ENCODE results near the gene ERBB4.
A peak's percentile ranks its signal among the peaks of the same experiment; 100 is the strongest.
"Not testable (repeated sequence)": the region's sequence is repeated elsewhere in the genome, so short reads cannot be mapped to it uniquely, and the experiment has no call there.

ERBB4 gene

GRCh38 chr2:212076456-212076855, 462.1 kb downstream of the ERBB4 start:
- no peak for DNase-seq (ENCODE audit: low spot score)

DNA sequence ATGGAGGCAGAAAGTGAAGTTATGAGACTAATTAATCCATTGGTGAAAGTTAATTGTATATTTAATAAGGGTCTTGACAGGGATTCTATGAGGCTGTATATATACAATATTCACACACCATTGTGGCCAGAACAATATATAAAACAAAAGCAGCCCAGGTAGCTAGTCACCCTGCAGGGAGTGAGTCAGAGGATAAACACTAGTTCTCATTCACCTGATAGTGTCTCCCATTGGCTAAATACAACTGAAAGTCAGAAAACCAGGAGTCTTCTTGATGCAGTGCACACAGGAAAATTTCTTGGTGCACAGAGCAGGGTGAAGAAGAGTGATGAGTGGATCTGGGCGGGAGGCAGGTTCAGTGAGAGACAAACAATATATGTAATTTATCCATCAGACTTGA, 465.2 kb downstream of the ERBB4 start:
- no peak for DNase-seq (ENCODE audit: low spot score)

DNA sequence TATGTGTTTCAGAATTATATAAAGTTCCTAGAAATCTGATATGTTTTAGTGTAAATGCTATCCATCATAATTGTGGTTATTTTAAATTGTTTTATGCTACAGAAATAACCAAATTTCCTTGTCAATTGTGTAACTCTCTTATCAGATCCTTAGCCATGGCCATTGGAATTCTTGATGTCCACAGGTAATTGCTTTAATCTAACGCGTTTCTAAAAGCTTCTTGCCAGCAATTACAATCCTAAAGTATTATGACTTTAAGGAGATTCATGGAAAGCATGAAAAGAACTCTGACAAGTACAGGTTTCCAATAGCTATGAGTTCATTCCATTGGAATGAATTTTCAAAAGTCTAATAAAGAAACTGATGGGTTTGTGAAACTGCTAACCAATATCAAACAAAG, 472.1 kb downstream of the ERBB4 start:
- no peak for DNase-seq (ENCODE audit: low spot score)

DNA sequence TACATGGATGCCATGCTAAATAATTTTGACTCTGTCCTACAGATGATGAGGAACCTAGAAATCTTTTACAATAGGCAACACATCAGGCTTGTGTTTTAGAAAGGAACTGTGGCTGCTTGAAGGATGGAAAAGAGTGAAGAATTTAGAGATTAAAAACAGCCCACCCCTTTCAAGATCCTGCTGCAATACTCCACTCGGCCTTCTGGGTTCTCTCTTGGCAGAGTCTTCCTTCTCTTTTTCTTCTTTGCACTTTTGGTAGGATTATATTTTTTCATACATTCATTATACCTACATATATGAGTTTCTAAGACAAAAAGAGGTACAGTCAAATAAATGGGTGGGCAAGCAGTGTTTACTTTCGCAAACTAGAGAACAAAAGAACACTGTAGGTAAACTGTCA, 474.3 kb downstream of the ERBB4 start:
- DNase-seq (ENCODE audit: low spot score), result no peak

- no peak for DNase-seq (ENCODE audit: low spot score)
These were observed 486.0 kb downstream of the ERBB4 start for GRCh38 chr2:212052412-212053159.

GRCh38 chr2:212050871-212051270, 487.7 kb downstream of the ERBB4 start:
- no peak for DNase-seq (ENCODE audit: low spot score)

- DNase-seq (ENCODE audit: low spot score), result no peak
These were observed 496.0 kb downstream of the ERBB4 start for GRCh38 chr2:212042562-212042961.

DNA sequence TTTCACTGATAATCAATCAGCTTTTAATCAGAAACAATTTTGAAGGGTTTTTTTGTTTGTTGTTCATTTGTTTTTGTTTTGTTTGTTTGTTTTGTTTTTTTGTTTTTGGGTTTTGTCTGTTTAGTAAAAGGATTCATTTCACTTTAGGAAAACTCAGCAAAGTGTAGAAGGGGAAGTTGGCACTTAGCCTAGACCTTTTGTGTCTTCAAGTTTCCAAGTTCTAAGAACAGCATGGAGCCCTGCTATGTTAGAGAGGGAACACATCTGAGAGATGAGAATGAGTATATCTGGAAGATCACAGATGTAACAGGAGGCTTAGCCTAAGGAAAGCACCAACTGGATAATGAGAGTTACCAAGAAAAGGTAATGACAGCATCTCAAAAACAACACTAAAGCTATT, 501.5 kb downstream of the ERBB4 start:
- no peak for DNase-seq (ENCODE audit: low spot score)

DNA sequence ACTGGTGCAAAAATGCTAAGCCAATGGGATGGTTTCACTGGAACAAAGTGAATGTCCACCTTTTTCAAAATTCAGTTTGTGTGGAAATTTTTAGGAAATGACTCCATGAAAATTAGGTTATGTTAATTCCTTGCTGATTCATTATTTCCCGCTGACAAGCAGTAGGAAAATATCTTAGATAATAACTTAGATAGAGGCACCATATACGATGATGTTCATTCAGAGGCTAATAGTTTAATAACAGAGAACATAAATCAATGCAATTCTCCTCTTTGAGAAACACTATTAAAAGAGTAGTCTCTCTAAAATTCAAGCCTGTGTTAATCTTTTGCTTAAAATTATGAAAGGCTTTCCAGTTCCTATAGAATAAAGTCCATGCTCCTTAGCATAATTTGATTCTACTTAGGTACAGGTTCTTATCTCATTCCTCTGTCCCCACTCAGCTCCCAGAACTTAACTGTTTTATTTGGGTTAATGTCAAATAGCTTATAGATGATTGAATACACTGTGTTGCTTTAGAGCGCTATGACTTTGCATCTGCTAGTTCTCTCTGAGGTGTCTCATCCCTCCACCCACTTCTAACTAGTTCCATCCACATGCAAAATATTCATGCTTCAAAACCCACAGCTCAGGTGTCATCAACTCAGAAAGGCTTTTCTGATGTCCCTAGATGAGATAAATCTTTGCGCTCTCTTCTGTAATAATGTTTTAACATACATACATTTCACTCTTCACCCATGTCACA, 503.6 kb downstream of the ERBB4 start:
- DNase-seq (ENCODE audit: low spot score), result no peak

DNA sequence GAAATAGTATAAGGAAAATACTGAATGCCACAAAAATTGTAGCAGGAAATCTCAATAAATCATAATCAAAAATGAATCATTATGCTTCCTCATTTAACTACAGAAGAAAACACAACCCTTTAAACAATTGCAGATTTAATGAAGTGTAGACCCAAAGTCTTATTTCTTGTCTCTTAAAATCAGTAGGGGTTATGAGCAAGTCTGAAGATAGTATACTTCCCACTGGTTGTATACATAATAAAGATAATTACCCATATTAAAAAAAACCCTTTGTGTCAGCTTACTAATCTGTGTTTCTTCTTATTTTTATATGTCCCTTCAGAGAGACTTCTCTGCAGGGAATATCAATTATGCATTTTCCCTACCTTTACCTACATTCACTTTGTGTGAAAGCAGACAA, 504.7 kb downstream of the ERBB4 start:
- DNase-seq (ENCODE audit: low spot score), result no peak

DNA sequence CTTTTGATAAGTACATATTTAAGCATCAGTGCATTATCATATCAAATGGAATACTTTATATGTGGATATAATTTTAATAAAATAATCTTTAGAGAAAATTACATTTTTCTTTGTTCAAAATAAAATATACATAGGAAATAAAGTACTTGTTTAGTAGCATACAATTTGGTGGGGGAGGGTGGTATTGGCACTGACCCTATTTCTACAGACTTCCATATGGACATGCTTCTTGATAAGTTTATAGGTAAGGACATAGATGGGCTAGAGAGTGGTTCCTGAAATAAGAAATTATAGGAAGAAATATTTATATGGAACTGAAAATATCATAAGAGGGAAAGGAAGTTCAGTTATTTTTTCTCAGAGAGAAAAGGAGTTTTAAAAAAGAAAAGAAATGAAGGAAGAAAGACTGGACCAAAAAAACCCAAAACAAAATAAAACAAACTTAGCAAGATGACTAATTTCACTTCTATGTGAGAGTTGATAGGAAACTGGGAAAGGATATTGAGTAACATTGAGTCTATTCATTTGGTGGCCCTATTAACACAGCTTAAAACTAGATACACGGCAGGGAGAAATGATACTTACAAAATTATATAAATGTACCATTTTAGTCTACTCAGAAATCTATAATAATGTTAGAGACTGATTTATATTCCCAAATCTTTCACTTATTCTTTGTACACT, 505.9 kb downstream of the ERBB4 start:
- peak; percentile 32 for DNase-seq (ENCODE audit: low spot score)

GRCh38 chr2:212032032-212032431, 506.6 kb downstream of the ERBB4 start:
- DNase-seq (ENCODE audit: low spot score), result peak; percentile 33

GRCh38 chr2:212030709-212031108, 507.9 kb downstream of the ERBB4 start:
- DNase-seq (ENCODE audit: low spot score), result no peak

DNA sequence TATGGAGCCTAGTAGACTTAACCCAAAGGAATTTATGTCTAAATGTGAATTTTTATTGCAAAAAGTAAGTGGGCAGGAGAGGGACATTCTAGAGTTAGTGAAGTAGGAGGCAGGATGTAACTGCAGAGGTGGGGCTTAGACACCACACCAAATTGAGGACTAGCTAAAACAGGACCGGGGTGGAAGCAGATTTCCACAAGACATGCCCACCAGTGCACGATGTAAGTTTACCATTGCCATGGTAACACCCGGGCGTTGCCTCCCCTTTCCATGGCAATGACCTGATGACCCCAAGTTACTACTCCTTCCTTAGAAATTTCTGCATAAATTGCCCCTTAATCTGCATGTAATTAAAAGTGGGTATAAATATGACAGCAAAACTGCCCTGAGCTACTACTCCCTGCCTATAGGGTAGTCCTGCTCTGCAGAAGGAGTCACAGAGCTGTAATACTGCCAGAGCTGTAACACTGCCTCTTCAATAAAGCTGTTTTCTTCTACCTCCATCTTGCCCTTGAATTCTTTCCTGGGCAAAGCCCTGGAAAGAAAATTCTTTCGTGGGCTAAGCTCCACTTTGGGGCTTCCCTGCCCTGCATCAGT, 509.7 kb downstream of the ERBB4 start:
- no peak for DNase-seq (ENCODE audit: low spot score)

DNA sequence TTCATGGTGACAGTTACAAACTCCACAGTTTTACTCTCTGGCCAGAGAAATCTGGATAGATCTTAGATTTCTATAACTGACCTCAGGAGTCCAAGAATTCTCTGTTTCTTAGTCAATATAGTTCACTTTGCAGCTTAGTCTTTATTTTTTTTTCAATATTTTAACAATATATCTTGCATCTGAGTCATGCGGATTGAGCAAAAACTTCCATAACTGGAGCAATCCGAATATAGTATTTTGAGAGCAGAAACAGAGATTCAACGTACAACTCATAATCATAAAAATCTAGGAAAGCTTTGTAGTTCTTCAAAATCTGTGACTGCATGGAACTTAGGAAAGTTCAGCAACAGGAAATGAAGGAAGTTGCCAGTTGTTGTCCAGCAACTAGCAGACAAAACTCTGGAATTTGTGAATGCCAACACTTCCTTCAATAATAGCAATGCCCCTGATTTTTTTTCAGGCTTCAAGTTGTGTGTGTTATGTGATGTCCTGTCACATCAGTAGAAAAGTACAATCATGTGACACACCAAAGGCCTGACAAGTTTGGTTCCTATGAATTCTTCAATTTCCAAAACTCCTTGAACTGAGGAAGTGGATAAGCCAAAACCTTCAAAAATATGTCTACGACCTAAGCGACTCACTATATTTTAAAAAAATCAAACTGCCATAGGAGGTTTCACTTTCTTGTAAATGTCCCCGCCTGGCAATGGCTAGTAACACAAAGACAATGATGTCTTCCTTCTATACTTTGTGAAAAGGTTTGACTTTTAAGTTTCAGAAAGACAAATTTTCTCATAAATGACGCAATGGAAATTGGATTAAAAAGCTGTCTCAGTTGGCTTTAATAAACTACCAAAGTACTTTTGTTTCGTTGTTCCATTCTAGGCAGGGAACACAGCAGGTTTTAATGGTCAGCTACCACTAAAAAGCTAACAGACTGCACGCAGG, 510.6 kb downstream of the ERBB4 start:
- DNase-seq (ENCODE audit: low spot score), result no peak

GRCh38 chr2:212024040-212024439, 514.6 kb downstream of the ERBB4 start:
- DNase-seq (ENCODE audit: low spot score), result no peak

- DNase-seq (ENCODE audit: low spot score), result no peak
These were observed 515.6 kb downstream of the ERBB4 start for GRCh38 chr2:212022966-212023365.

GRCh38 chr2:212021947-212022346, 516.7 kb downstream of the ERBB4 start:
- DNase-seq (ENCODE audit: low spot score), result no peak

- no peak for DNase-seq (ENCODE audit: low spot score)
These were observed 523.0 kb downstream of the ERBB4 start for GRCh38 chr2:212015588-212015987.

DNA sequence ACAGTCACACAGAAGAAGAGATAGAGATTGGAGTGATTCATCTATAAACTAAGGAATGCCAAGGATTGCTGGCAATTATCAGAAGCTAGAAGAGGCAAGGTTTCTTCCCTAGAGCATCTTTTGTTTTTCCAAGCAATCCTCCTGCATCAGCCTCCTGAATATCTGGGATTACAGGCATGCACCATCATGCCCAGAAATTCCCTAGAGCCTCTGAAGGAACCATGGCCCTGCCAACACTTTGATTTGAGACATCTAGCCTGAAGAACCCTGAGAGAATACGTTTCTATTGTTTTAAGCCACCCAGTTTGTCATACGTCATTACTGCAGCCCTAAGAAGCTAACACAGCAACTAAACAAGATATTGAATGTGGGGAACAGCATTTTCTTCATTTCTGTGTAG, 525.0 kb downstream of the ERBB4 start:
- no peak for DNase-seq (ENCODE audit: low spot score)

- not testable (repeated sequence) for DNase-seq (ENCODE audit: low spot score)
These were observed 528.3 kb downstream of the ERBB4 start for GRCh38 chr2:212010305-212010704.

DNA sequence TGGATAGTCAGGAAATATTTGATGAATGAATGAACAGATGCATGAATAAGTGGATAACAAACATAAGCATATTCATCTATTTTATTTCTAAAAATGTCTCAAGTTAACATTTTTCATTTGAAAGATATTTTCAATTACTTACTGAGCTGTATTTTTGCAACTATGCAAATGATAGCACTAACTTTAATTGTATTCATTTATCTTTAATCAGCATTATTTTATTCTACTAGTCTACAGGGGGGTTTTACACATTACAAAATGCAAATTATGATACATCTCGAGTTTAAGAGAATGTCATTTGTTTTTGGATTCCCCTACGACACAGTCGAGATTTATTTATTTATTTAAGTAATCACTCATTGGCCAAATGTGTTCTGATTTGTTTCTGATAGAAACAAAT, 530.6 kb downstream of the ERBB4 start:
- DNase-seq (ENCODE audit: low spot score), result no peak

All from GM03348 (cell line).